NCI-H748 (cell line): ENCODE results near the gene EGLN1.

Source experiments
- DNase-seq: peaks from one replicate; lab custom pipeline; 2025; ENCODE audit not compliant: unreplicated experiment; lab: John Stamatoyannopoulos, UW

Gene EGLN1

GRCh38 chr1:231397886-231398671 is 24.0 kb downstream of the EGLN1 start:
- DNase-seq = no peak

GRCh38 chr1:231396643-231397042 is 25.4 kb downstream of the EGLN1 start:
- DNase-seq = no peak

GRCh38 chr1:231395998-231396390 is 26.1 kb downstream of the EGLN1 start:
- DNase-seq = no peak

GRCh38 chr1:231395076-231395997 is 26.8 kb downstream of the EGLN1 start:
- no peak for DNase-seq

- no peak for DNase-seq
Measured at GRCh38 chr1:231393668-231394067, 28.4 kb downstream of the EGLN1 start.

- DNase-seq = no peak
Measured at GRCh38 chr1:231392389-231393131, 29.5 kb downstream of the EGLN1 start.

GRCh38 chr1:231390071-231390470 is 32.0 kb downstream of the EGLN1 start:
- DNase-seq = no peak

- DNase-seq = no peak
Measured at GRCh38 chr1:231387770-231388669, 34.1 kb downstream of the EGLN1 start.

- no peak for DNase-seq
Measured at GRCh38 chr1:231386466-231386865, 35.6 kb downstream of the EGLN1 start.

- DNase-seq = no peak
Measured at GRCh38 chr1:231385416-231385748, 36.7 kb downstream of the EGLN1 start.

- DNase-seq = no peak
Measured at GRCh38 chr1:231384696-231385415, 37.2 kb downstream of the EGLN1 start.

- no peak for DNase-seq
Measured at GRCh38 chr1:231383159-231383860, 38.8 kb downstream of the EGLN1 start.

GRCh38 chr1:231382426-231382825 is 39.7 kb downstream of the EGLN1 start:
- DNase-seq = no peak

- no peak for DNase-seq
Measured at GRCh38 chr1:231381729-231382128, 40.4 kb downstream of the EGLN1 start.

GRCh38 chr1:231376875-231377549 is 45.1 kb downstream of the EGLN1 start:
- DNase-seq = no peak

- DNase-seq = no peak
Measured at GRCh38 chr1:231376101-231376500, 46.0 kb downstream of the EGLN1 start.

GRCh38 chr1:231374394-231374793 is 47.7 kb downstream of the EGLN1 start:
- DNase-seq = no peak

GRCh38 chr1:231372501-231372900 is 49.6 kb downstream of the EGLN1 start:
- DNase-seq = no peak

GRCh38 chr1:231369282-231369681 is 52.8 kb downstream of the EGLN1 start:
- no peak for DNase-seq
